SK-N-SH treated with all-trans-retinoic acid at 6 μM for 48 hours (cell line): ENCODE results near the gene STARD13.

Experiments used
- ATAC-seq: fragments of 200-7000 bp; cut with Tn5 transposase; 3 replicates; pipeline ENCODE4 v1.9.1; 2020; ENCODE audit warnings: mild to moderate bottlenecking, moderate library complexity
- BACH2 ChIP-seq: fragments of 250-450 bp; sonication (Bioruptor Pico); IDR thresholded peaks from 2 replicates; pipeline ENCODE4 v1.9.0; 2021; ENCODE audit warnings: mild to moderate bottlenecking, borderline replicate concordance
- CSDC2 ChIP-seq: fragments of 250-450 bp; sonication (Bioruptor Pico); IDR thresholded peaks from 2 replicates; pipeline ENCODE4 v1.5.0; 2020; ENCODE audit warnings: mild to moderate bottlenecking, moderate library complexity
- ESRRG ChIP-seq: fragments of 250-450 bp; sonication (Bioruptor Pico); IDR thresholded peaks from 2 replicates; pipeline ENCODE4 v1.6.1; 2021; ENCODE audit warnings: mild to moderate bottlenecking
- GLIS3 ChIP-seq: fragments of 250-450 bp; sonication (Bioruptor Pico); IDR thresholded peaks from 2 replicates; pipeline ENCODE4 v1.5.0; 2020; ENCODE audit warnings: mild to moderate bottlenecking, moderate library complexity
- ISL1 ChIP-seq: fragments of 250-450 bp; sonication (Bioruptor Pico); IDR thresholded peaks from 2 replicates; pipeline ENCODE4 v2.1.2; 2022; ENCODE audit warnings: mild to moderate bottlenecking, moderate library complexity
- PATZ1 ChIP-seq: fragments of 250-450 bp; sonication (Bioruptor Pico); IDR thresholded peaks from 2 replicates; pipeline ENCODE4 v1.8.0; 2020; ENCODE audit warnings: mild to moderate bottlenecking, moderate library complexity, borderline replicate concordance
- RARB ChIP-seq: fragments of 250-450 bp; sonication (Bioruptor Pico); IDR thresholded peaks from 2 replicates; pipeline ENCODE4 v1.8.0; 2021; ENCODE audit warnings: mild to moderate bottlenecking, moderate library complexity
- TOX ChIP-seq: fragments of 250-450 bp; sonication (Bioruptor Pico); IDR thresholded peaks from 2 replicates; pipeline ENCODE4 v1.8.0; 2021; ENCODE audit warnings: mild to moderate bottlenecking, moderate library complexity, borderline replicate concordance
- ZNF70 ChIP-seq: fragments of 450-650 bp; formaldehyde crosslinking; IDR thresholded peaks from 2 replicates; pipeline ENCODE4 v1.5.0; 2020; ENCODE audit warnings: mild to moderate bottlenecking, moderate library complexity
- ZNF8 ChIP-seq: fragments of 450-650 bp; formaldehyde crosslinking; IDR thresholded peaks from 2 replicates; pipeline ENCODE4 v1.5.0; 2020; ENCODE audit warnings: mild to moderate bottlenecking, moderate library complexity
- TF ChIP-seq, protein P1 (sequence below): fragments of 250-450 bp; sonication (Bioruptor Pico); IDR thresholded peaks from 2 replicates; pipeline ENCODE4 v1.5.0; 2020; ENCODE audit warnings: mild to moderate bottlenecking, moderate library complexity
- TF ChIP-seq, protein P2 (sequence below): fragments of 250-450 bp; sonication (Bioruptor Pico); IDR thresholded peaks from 2 replicates; pipeline ENCODE4 v1.5.1; 2020; ENCODE audit warnings: low read depth, mild to moderate bottlenecking, moderate library complexity
- TF ChIP-seq, protein P3 (sequence below): fragments of 250-450 bp; sonication (Bioruptor Pico); IDR thresholded peaks from 2 replicates; pipeline ENCODE4 v1.5.1; 2021; ENCODE audit warnings: mild to moderate bottlenecking, moderate library complexity

The STARD13 gene

GRCh38 chr13:33134213-33134612, 151.3 kb downstream of the STARD13 start:
- no peak for ATAC-seq

GRCh38 chr13:33132644-33133440, 152.7 kb downstream of the STARD13 start:
- no peak for TF ChIP-seq ISL1 (CRISPR knock-in tag)
- no peak for TF ChIP-seq TOX
- TF ChIP-seq CSDC2 (CRISPR knock-in tag) = no peak
- TF ChIP-seq BACH2 (CRISPR knock-in tag) = no peak
- TF ChIP-seq ESRRG (CRISPR knock-in tag) = no peak
- TF ChIP-seq, protein P1, sequence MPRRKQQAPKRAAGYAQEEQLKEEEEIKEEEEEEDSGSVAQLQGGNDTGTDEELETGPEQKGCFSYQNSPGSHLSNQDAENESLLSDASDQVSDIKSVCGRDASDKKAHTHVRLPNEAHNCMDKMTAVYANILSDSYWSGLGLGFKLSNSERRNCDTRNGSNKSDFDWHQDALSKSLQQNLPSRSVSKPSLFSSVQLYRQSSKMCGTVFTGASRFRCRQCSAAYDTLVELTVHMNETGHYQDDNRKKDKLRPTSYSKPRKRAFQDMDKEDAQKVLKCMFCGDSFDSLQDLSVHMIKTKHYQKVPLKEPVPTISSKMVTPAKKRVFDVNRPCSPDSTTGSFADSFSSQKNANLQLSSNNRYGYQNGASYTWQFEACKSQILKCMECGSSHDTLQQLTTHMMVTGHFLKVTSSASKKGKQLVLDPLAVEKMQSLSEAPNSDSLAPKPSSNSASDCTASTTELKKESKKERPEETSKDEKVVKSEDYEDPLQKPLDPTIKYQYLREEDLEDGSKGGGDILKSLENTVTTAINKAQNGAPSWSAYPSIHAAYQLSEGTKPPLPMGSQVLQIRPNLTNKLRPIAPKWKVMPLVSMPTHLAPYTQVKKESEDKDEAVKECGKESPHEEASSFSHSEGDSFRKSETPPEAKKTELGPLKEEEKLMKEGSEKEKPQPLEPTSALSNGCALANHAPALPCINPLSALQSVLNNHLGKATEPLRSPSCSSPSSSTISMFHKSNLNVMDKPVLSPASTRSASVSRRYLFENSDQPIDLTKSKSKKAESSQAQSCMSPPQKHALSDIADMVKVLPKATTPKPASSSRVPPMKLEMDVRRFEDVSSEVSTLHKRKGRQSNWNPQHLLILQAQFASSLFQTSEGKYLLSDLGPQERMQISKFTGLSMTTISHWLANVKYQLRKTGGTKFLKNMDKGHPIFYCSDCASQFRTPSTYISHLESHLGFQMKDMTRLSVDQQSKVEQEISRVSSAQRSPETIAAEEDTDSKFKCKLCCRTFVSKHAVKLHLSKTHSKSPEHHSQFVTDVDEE = no peak
- no peak for TF ChIP-seq GLIS3
- TF ChIP-seq, protein P2, sequence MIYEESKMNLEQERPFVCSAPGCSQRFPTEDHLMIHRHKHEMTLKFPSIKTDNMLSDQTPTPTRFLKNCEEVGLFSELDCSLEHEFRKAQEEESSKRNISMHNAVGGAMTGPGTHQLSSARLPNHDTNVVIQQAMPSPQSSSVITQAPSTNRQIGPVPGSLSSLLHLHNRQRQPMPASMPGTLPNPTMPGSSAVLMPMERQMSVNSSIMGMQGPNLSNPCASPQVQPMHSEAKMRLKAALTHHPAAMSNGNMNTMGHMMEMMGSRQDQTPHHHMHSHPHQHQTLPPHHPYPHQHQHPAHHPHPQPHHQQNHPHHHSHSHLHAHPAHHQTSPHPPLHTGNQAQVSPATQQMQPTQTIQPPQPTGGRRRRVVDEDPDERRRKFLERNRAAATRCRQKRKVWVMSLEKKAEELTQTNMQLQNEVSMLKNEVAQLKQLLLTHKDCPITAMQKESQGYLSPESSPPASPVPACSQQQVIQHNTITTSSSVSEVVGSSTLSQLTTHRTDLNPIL = no peak
- no peak for ATAC-seq

More at GRCh38 chr13:33134213-33134612, 151.3 kb downstream of the STARD13 start:
- no peak for TF ChIP-seq ISL1 (CRISPR knock-in tag)

DNA sequence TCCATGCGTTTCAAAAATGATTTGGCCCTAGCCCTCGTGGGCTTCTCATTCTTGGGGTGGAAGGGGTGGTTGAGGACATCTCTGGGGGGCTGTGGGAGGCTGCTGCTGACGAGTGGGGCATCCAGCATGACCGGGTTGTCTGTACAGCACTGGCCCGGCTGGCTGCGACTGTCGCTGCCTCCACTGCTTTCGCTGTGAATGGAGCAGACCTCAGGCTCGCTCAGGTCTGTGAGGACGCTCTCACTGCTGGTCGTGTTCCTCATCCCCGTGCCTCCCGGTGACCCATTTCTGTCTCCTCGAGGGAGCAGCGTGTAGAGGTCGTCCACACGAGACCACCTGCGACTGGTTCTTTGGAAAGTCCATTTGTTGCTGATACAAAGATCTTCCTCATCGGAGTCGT, 155.7 kb downstream of the STARD13 start:
- TF ChIP-seq ISL1 (CRISPR knock-in tag) (no peak), ESRRG (CRISPR knock-in tag) (no peak), ZNF8 (no peak)
- TF ChIP-seq, protein P3, sequence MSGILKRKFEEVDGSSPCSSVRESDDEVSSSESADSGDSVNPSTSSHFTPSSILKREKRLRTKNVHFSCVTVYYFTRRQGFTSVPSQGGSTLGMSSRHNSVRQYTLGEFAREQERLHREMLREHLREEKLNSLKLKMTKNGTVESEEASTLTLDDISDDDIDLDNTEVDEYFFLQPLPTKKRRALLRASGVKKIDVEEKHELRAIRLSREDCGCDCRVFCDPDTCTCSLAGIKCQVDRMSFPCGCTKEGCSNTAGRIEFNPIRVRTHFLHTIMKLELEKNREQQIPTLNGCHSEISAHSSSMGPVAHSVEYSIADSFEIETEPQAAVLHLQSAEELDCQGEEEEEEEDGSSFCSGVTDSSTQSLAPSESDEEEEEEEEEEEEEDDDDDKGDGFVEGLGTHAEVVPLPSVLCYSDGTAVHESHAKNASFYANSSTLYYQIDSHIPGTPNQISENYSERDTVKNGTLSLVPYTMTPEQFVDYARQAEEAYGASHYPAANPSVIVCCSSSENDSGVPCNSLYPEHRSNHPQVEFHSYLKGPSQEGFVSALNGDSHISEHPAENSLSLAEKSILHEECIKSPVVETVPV = no peak
- TF ChIP-seq, protein P2 = no peak
- ATAC-seq = no peak

GRCh38 chr13:33129094-33129832, 156.3 kb downstream of the STARD13 start:
- ATAC-seq = no peak
- TF ChIP-seq ZNF70 (CRISPR knock-in tag) (no peak), PATZ1 (CRISPR knock-in tag) (no peak), RARB (no peak), ZNF8 (no peak), ESRRG (CRISPR knock-in tag) (no peak), ISL1 (CRISPR knock-in tag) (no peak), TOX (no peak), BACH2 (CRISPR knock-in tag) (no peak), CSDC2 (CRISPR knock-in tag) (no peak)
- TF ChIP-seq, protein P2 = no peak
- TF ChIP-seq, protein P1 = no peak
